OCI-LY1 (cell line): ENCODE data around the gene JOSD1.

Source experiments
- H2AFZ ChIP-seq: fragments of 200-600 bp; sonication (generic), shearing (Covaris generic); 2 replicates; pipeline ENCODE4 v1.6.0; 2014; ENCODE audit warnings: antibody characterized with exemption, mild to moderate bottlenecking, low read length
- H3F3A ChIP-seq: fragments of 200-600 bp; sonication (generic), shearing (Covaris generic); 2 replicates; pipeline ENCODE4 v1.6.0; 2014; ENCODE audit warnings: mild to moderate bottlenecking, antibody characterized with exemption, low read length, moderate library complexity; ENCODE audit not compliant: insufficient read depth
- H3K27ac ChIP-seq: fragments of 200-600 bp; sonication (generic); 2 replicates; pipeline ENCODE4 v1.5.1; 2014; ENCODE audit warnings: low read length, mixed run types, mild to moderate bottlenecking, low read depth; ENCODE audit not compliant: poor library complexity, severe bottlenecking
- H3K27me3 ChIP-seq: fragments of 200-600 bp; sonication (generic); 2 replicates; pipeline ENCODE4 v1.6.0; 2014; ENCODE audit warnings: antibody characterized with exemption, mild to moderate bottlenecking, low read length, moderate library complexity; ENCODE audit not compliant: insufficient read depth
- H3K36me3 ChIP-seq: fragments of 200-600 bp; sonication (generic); 2 replicates; pipeline ENCODE4 v1.6.1; 2014; ENCODE audit warnings: mild to moderate bottlenecking, antibody characterized with exemption, low read length, moderate library complexity, mixed read lengths; ENCODE audit not compliant: insufficient read depth
- H3K4me1 ChIP-seq: fragments of 200-600 bp; sonication (generic); 2 replicates; pipeline ENCODE4 v1.5.1; 2014; ENCODE audit warnings: mild to moderate bottlenecking, low read length, moderate library complexity; ENCODE audit not compliant: insufficient read depth, severe bottlenecking
- H3K4me2 ChIP-seq: fragments of 200-600 bp; sonication (generic), shearing (Covaris generic); 2 replicates; pipeline ENCODE4 v1.6.1; 2014; ENCODE audit warnings: low read length
- H3K4me3 ChIP-seq: fragments of 200-600 bp; sonication (generic); 2 replicates; pipeline ENCODE4 v1.5.1; 2014; ENCODE audit warnings: low read length, low read depth, mild to moderate bottlenecking, mixed read lengths; ENCODE audit not compliant: poor library complexity, severe bottlenecking
- H3K79me2 ChIP-seq: fragments of 200-600 bp; shearing (Covaris generic); 2 replicates; pipeline ENCODE4 v1.6.1; 2016; ENCODE audit warnings: mixed run types, low read length, mixed read lengths; ENCODE audit not compliant: insufficient read depth
- H3K9ac ChIP-seq: fragments of 200-600 bp; sonication (generic), shearing (Covaris generic); 2 replicates; pipeline ENCODE4 v1.6.1; 2014; ENCODE audit warnings: mild to moderate bottlenecking, low read length, mixed read lengths
- H3K9me2 ChIP-seq: fragments of 200-600 bp; sonication (generic), shearing (Covaris generic); 2 replicates; pipeline ENCODE4 v1.6.1; 2014; ENCODE audit warnings: low read depth, mild to moderate bottlenecking, low read length, mixed read lengths
- H3K9me3 ChIP-seq: fragments of 200-600 bp; shearing (Covaris generic); 2 replicates; pipeline ENCODE4 v1.6.1; 2014; ENCODE audit warnings: low read length, mixed read lengths
- H4K20me1 ChIP-seq: fragments of 200-600 bp; sonication (generic), shearing (Covaris generic); 2 replicates; pipeline ENCODE4 v1.6.0; 2016; ENCODE audit warnings: mild to moderate bottlenecking, low read length; ENCODE audit not compliant: insufficient read depth
- EZH2 ChIP-seq: fragments of 200-600 bp; sonication (generic), shearing (Covaris generic); IDR thresholded peaks from 2 replicates; pipeline ENCODE4 v1.8.0; 2017; ENCODE audit warnings: borderline replicate concordance, mixed run types, mild to moderate bottlenecking, antibody characterized with exemption, low read length, moderate library complexity, mixed read lengths
- TF ChIP-seq, protein P1 (sequence below): fragments of 200-600 bp; sonication (generic), shearing (Covaris generic); IDR thresholded peaks from 2 replicates; pipeline ENCODE4 v1.5.1; 2017; ENCODE audit warnings: mild to moderate bottlenecking, antibody characterized with exemption, low read length, moderate library complexity, mixed read lengths

Gene JOSD1

DNA sequence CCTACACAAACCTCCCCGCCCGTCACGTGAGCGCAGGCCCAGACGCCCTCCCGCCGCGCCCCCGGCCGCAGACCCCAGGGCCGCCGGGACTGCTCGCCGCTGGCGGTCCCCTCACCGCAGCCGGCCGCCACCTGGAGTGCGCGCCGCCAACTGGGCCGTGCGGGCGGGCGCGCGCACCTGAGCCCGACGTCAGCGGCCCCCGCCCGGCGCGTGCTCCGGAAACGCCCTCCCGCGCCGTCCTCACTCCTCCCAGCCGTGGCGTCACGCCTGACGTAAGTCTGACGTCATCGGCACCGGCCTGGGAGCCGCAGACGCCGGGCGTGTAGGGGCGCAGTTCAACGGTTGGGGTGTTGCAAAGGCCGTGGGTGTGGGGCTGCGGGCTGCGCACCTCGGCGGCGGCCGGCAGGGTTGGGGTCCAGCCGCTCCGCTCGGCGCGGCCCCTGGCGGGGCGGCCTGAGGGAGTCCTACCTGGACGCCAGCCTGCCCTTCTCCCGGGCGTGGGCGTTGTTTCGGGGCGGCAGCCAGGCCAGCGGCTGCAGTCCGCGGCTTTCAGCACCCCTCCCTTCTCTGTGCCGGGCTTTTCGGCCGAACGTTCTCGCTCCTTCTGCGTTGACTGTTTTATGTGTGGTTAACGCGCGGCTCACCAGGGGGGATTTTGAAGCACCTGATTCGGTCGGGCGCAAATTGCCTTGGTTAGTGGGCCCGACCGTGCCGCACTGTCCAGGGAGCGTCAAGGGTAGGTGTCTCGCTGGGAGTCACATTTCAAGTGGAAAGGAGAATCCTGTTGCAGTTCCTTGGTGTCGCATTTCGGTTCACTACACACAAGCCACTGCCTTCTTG is at the start of gene JOSD1:
TSS of gene JOSD1 (minus strand) at position 155 of the 840 bp plus-strand sequence. CDS start 956 bp downstream, outside the sequence.
- H3K36me3 ChIP-seq: peaks cover 5% of the 10 kb centered on the region; the same call in 1 of the 2 replicates
- H3K9me3 ChIP-seq: no peaks in the 10 kb centered on the region
- no peak within 1 kb of the TSS for H2AFZ ChIP-seq
- H3K27me3 ChIP-seq: no peaks in the 10 kb centered on the region
- 0 out of 2 replicates have a peak, but pooled peaks cover 3% of the 10 kb centered on the region for H3F3A ChIP-seq
- H3K27ac ChIP-seq: peak within 1 kb of the TSS; percentile 66
- no peaks in the 10 kb centered on the region for H4K20me1 ChIP-seq
- H3K4me2 ChIP-seq: peak within 1 kb of the TSS; percentile 94
- H3K4me3 ChIP-seq: peak within 1 kb of the TSS; percentile 70
- TF ChIP-seq, protein P1, sequence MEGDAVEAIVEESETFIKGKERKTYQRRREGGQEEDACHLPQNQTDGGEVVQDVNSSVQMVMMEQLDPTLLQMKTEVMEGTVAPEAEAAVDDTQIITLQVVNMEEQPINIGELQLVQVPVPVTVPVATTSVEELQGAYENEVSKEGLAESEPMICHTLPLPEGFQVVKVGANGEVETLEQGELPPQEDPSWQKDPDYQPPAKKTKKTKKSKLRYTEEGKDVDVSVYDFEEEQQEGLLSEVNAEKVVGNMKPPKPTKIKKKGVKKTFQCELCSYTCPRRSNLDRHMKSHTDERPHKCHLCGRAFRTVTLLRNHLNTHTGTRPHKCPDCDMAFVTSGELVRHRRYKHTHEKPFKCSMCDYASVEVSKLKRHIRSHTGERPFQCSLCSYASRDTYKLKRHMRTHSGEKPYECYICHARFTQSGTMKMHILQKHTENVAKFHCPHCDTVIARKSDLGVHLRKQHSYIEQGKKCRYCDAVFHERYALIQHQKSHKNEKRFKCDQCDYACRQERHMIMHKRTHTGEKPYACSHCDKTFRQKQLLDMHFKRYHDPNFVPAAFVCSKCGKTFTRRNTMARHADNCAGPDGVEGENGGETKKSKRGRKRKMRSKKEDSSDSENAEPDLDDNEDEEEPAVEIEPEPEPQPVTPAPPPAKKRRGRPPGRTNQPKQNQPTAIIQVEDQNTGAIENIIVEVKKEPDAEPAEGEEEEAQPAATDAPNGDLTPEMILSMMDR: no peak
- TF ChIP-seq EZH2: no peak
- no peaks in the 10 kb centered on the region for H3K9me2 ChIP-seq
- H3K4me1 ChIP-seq: peaks cover 64% of the 10 kb centered on the region
- H3K9ac ChIP-seq: peak within 1 kb of the TSS; percentile 94
- 0 out of 2 replicates have a peak, but pooled peaks cover 4% of the 10 kb centered on the region for H3K79me2 ChIP-seq

DNA sequence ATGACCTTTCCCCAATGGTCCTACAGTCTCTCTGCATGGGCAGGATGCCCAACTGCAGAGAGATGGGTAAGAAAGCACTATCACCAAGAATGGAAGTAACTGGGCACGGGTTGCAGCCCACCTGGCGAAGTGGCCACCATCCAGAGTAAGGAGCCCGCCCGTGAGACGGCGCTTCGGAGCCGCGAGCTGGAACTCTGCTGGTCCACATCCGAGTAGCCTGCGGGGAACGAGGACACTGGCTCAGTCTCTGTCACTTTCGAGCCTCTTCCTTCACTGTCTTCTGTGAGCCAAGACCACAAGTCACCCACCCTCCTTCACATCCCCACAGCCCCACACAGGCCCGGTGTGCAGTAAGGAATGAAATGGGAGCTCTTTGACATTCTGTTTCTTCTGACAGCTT is 49.4 kb upstream of the JOSD1 start:
- H2AFZ ChIP-seq: no peak overlapping the region
- no peaks in the 10 kb centered on the region for H3K9me3 ChIP-seq
- H3K27me3 ChIP-seq: no peaks in the 10 kb centered on the region
- H3K36me3 ChIP-seq: peaks cover 76% of the 10 kb centered on the region
- no peaks in the 10 kb centered on the region for H4K20me1 ChIP-seq
- H3F3A ChIP-seq: no peaks in the 10 kb centered on the region
- no peaks in the 10 kb centered on the region for H3K9me2 ChIP-seq
- H3K27ac ChIP-seq: no peak overlapping the region
- H3K9ac ChIP-seq: no peak overlapping the region
- no peak overlapping the region for H3K4me2 ChIP-seq
- no peaks in the 10 kb centered on the region for H3K79me2 ChIP-seq
- no peak overlapping the region for H3K4me3 ChIP-seq
- H3K4me1 ChIP-seq: peaks cover 35% of the 10 kb centered on the region
- no peak for TF ChIP-seq EZH2
- TF ChIP-seq, protein P1: no peak

DNA sequence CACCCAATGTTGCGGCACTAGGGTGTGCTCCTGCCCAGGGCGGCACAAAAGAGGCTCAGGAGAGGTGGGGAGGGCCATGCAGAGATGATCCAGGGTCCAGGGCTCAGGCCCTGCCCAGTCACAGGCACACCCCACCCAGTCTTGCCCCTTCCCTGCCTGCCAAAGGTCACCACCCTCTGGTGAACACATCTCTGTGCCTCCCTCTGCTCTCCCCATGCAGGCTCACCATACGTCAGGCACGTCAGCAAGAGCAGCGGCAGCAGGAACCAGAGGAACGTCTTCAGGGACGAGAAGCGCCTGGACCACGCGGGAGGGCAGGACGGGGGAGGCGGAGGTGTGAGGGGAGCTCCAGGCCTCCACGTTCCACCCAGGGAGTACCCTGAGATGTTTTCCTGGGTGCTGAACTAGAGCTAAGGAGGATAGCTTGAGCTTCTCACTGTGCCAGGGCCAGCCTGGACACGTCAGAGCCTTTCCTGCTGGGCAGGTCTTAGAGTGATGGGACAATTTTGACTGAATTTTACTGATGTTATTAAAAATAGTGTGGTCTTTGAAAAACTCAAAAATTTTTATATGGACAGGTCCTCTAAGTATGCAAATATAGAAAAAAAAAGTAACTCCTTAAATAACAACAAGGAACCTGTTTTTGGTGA is 47.9 kb upstream of the JOSD1 start:
- no peaks in the 10 kb centered on the region for H3K9me3 ChIP-seq
- H3K9me2 ChIP-seq: no peaks in the 10 kb centered on the region
- peaks cover 23% of the 10 kb centered on the region for H3K4me1 ChIP-seq
- no peaks in the 10 kb centered on the region for H3K79me2 ChIP-seq
- no peak overlapping the region for H2AFZ ChIP-seq
- no peak overlapping the region for H3K27ac ChIP-seq
- H3F3A ChIP-seq: no peaks in the 10 kb centered on the region
- H3K4me2 ChIP-seq: no peak overlapping the region
- no peaks in the 10 kb centered on the region for H4K20me1 ChIP-seq
- peaks cover 89% of the 10 kb centered on the region for H3K36me3 ChIP-seq
- no peak overlapping the region for H3K9ac ChIP-seq
- no peaks in the 10 kb centered on the region for H3K27me3 ChIP-seq
- no peak overlapping the region for H3K4me3 ChIP-seq
- no peak for TF ChIP-seq EZH2
- TF ChIP-seq, protein P1: no peak
